Measurements from ENCODE around the gene MKRN2OS.
A peak's percentile ranks its signal among the peaks of the same experiment; 100 is the strongest.

MKRN2OS gene

DNA sequence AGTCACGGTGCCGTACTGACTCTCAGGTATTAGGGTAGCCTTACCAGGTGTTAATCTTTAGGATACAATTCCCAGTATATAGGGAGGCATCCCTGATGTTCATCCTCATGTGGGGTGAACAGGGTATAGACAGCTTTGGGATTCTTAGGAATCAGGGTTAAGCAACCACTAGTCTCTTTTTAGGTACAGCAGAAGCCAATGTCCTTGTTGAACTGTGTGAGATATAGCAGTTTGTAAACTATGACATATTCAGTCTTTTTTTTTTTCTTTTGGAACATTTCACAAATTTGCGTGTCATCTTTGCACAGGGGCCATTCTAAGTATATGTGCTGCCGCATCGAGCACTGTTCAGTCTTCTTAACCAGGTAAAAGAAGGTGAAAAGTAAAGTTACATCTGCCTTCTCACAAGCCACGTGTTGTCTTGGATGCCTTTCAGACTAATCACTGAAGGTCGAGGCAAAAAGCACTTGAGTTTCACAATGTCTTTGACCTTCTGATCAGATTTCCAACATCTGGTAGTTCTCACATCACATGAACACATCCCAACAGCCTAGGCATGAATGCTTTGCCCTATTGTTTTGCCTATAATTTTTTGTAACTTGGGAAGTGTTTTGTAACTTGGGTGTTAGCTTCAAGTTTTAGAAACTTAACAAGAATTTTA is 43.8 kb downstream of the MKRN2OS start:
- H3K9me3 Mint-ChIP-seq, result no peaks in the 10 kb centered on the region
- no peak overlapping the region for H3K27ac Mint-ChIP-seq
- TF ChIP-seq, protein P1, sequence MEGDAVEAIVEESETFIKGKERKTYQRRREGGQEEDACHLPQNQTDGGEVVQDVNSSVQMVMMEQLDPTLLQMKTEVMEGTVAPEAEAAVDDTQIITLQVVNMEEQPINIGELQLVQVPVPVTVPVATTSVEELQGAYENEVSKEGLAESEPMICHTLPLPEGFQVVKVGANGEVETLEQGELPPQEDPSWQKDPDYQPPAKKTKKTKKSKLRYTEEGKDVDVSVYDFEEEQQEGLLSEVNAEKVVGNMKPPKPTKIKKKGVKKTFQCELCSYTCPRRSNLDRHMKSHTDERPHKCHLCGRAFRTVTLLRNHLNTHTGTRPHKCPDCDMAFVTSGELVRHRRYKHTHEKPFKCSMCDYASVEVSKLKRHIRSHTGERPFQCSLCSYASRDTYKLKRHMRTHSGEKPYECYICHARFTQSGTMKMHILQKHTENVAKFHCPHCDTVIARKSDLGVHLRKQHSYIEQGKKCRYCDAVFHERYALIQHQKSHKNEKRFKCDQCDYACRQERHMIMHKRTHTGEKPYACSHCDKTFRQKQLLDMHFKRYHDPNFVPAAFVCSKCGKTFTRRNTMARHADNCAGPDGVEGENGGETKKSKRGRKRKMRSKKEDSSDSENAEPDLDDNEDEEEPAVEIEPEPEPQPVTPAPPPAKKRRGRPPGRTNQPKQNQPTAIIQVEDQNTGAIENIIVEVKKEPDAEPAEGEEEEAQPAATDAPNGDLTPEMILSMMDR (IDR thresholded peaks at IDR 0.05; ENCODE audit: unreplicated experiment in 3 of 3), result no peak
- H3K27me3 Mint-ChIP-seq (ENCODE audit: low read depth), result no peaks in the 10 kb centered on the region
- H3K36me3 Mint-ChIP-seq (ENCODE audit: low read depth), result peaks cover 77% of the 10 kb centered on the region
- H3K4me3 Mint-ChIP-seq, result no peak overlapping the region
- no peaks in the 10 kb centered on the region for H3K4me1 Mint-ChIP-seq

DNA sequence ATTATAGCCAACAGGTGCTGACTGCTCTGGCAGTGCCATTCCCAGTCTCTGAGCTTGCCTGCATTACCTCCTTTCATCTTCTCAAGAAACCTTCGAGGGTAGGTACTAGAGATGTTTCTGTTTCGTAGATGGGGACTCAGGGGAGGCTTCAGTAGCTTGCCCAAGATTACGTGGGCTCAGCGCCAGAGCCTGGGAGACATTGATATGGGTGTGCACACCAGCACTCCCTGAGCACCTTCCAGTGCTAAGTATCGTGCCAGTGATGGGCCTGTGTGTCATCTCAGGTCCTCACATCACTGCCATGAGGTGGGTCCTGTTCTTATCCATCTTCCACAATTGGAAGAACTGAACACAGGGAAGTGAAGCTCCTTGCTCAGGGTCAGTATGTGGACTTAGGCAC is 45.8 kb downstream of the MKRN2OS start:
- no peak overlapping the region for H3K4me3 Mint-ChIP-seq
- TF ChIP-seq, protein P1 (IDR thresholded peaks at IDR 0.05; ENCODE audit: unreplicated experiment in 3 of 3), result no peak
- no peaks in the 10 kb centered on the region for H3K9me3 Mint-ChIP-seq
- H3K4me1 Mint-ChIP-seq, result no peaks in the 10 kb centered on the region
- H3K27ac Mint-ChIP-seq, result no peak overlapping the region
- peaks cover 68% of the 10 kb centered on the region for H3K36me3 Mint-ChIP-seq (ENCODE audit: low read depth)
- H3K27me3 Mint-ChIP-seq (ENCODE audit: low read depth), result no peaks in the 10 kb centered on the region

GRCh38 chr3:12496453-12496761 is 48.9 kb downstream of the MKRN2OS start:
- no peak overlapping the region for H3K4me3 Mint-ChIP-seq
- TF ChIP-seq, protein P1 (IDR thresholded peaks at IDR 0.05; ENCODE audit: unreplicated experiment in 3 of 3), result no peak
- H3K36me3 Mint-ChIP-seq (ENCODE audit: low read depth), result peaks cover 64% of the 10 kb centered on the region

DNA sequence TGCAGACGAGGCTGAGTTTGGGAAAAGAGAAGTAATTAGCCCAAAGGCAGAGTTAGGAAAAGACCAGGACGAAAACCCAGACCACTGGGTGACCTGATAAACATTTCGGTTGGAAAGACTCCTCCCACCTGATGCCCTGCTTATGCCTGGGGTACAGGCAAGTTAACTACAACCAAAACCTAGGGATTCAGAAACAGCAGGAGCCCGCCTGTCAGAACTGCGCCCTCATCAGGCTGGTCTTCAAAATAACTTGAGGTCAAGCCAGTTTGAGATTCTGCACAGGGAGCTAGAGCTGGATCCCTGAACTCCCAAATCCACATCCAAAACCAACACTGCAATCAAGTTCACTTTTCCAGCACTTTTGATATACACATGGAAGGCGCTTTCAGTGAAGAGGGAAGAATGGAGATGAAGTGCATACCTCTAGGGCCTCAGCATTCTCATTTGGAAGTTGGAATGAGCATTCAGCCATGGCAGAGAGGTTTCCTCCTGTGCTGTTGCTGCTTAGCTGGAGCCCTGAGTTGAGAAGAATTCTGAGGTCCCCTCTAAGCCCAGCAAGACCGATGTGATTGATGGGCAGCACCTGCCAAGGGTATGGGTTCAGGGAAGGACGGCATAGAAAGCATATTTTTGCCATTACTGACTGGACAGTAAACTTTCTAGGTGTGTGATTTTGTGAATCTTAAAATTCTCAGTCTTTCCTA is 49.4 kb downstream of the MKRN2OS start:
- no peaks in the 10 kb centered on the region for H3K9me3 Mint-ChIP-seq
- peaks cover 63% of the 10 kb centered on the region for H3K36me3 Mint-ChIP-seq (ENCODE audit: low read depth)
- TF ChIP-seq, protein P1 (IDR thresholded peaks at IDR 0.05; ENCODE audit: unreplicated experiment in 3 of 3), result no peak
- H3K4me3 Mint-ChIP-seq, result no peak overlapping the region
- H3K4me1 Mint-ChIP-seq, result no peaks in the 10 kb centered on the region
- H3K27ac Mint-ChIP-seq, result no peak overlapping the region
- no peaks in the 10 kb centered on the region for H3K27me3 Mint-ChIP-seq (ENCODE audit: low read depth)

More at GRCh38 chr3:12496453-12496761, 48.9 kb downstream of the MKRN2OS start:
- Mint-ChIP-seq H3K27ac (no peak overlapping the region), H3K4me1 (no peaks in the 10 kb centered on the region), H3K9me3 (no peaks in the 10 kb centered on the region), H3K27me3 (ENCODE audit: low read depth) (no peaks in the 10 kb centered on the region)

- Mint-ChIP-seq H3K9me3 (no peaks in the 10 kb centered on the region), H3K4me1 (peaks cover 19% of the 10 kb centered on the region), H3K4me3 (peak overlapping the region in 1 of 3 experiments; percentile 11), H3K27me3 (ENCODE audit: low read depth) (no peaks in the 10 kb centered on the region), H3K36me3 (ENCODE audit: low read depth) (peaks cover 35% of the 10 kb centered on the region), H3K27ac (peak overlapping the region in 2 of 3 experiments; percentile 17 to 94)
- TF ChIP-seq, protein P1 (IDR thresholded peaks at IDR 0.05; ENCODE audit: unreplicated experiment in 3 of 3), result no peak
Measured at GRCh38 chr3:12490547-12490946, 54.8 kb downstream of the MKRN2OS start.

DNA sequence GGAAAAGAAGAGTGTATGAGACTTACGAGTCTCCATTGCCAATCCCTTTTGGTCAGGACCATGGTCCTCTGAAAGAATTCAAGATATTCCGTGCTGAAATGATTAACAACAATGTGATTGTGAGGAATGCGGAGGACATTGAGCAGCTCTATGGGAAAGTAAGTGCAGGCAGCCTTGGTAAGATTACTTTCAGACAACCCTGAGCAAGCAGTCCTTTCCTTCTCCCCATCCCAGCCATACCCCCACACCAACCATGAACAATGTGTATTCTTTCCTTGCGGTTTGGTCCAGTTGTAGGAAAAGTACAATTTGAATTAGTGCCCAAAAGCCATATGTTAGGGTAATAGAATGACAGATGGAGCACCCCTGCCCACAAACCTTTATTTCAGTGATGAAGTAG is 55.5 kb downstream of the MKRN2OS start:
- TF ChIP-seq, protein P1 (IDR thresholded peaks at IDR 0.05; ENCODE audit: unreplicated experiment in 3 of 3), result no peak
- Mint-ChIP-seq H3K4me1 (peaks cover 26% of the 10 kb centered on the region), H3K27ac (peak overlapping the region; percentile 74 to 94 (median 89)), H3K9me3 (no peaks in the 10 kb centered on the region), H3K27me3 (ENCODE audit: low read depth) (no peaks in the 10 kb centered on the region), H3K36me3 (ENCODE audit: low read depth) (peaks cover 35% of the 10 kb centered on the region), H3K4me3 (no peak overlapping the region)

Measured in nephron (organoid).